HK-2 (cell line): ENCODE results near the gene VEGFA.

Source experiments
- DNase-seq: peaks from one replicate; pipeline ENCODE4 v3.0.0-alpha.2; 2018; ENCODE audit not compliant: unreplicated experiment

The VEGFA gene

DNA sequence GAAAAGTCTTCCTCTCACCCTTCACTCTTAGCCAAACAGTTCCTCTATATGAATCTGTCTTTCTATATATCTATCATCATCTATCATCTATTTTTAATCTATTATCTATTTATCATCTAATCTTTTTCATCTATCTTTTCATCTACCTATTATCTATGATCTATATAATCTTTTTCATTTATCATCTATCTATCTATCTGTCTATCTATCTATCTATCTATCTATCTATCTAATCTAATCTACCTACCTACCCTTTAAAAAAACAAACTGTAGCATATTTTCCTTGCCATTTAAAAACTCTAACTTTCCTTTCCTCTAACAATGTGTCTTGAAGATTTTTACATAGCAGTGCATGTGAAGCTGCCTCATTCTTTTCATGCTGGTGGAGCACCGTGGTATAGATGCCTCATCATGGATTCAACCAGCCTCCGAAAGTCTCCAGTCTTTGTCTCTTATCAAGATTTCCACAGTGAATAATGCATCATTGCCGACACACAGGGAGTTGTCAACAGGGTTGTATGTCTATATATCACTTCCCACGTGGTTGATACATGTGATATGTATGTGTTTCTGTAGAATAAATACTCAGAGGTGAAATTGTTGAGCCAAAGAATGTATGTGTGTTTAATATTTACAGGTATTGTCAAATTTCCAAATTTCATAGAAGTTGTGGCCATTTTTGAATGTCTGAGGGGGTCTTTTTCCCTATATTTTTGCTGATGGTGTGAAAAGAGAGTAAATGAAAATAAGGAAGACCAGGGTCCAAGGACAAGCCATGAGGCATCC, 51.3 kb downstream of the VEGFA start:
- DNase-seq = no peak

DNA sequence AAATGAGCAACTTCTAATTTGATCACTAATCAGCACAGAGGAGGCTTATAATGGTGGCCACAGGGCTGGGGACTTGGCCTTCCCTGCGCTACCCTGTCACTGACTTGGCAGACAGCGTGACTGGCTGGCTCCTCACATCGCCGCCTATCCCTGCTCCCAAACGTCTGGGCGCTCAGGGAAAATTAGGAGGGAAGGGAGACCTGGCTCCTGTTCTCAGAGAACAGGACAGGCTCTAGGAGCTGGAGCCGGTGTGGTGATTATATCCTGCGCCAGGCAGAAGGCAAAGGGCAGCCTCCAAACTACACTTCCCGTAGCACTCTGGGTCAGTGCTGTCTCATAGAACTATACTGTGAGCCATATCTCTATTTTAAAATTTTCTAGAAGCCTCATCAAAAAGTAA, 53.4 kb downstream of the VEGFA start:
- no peak for DNase-seq

DNA sequence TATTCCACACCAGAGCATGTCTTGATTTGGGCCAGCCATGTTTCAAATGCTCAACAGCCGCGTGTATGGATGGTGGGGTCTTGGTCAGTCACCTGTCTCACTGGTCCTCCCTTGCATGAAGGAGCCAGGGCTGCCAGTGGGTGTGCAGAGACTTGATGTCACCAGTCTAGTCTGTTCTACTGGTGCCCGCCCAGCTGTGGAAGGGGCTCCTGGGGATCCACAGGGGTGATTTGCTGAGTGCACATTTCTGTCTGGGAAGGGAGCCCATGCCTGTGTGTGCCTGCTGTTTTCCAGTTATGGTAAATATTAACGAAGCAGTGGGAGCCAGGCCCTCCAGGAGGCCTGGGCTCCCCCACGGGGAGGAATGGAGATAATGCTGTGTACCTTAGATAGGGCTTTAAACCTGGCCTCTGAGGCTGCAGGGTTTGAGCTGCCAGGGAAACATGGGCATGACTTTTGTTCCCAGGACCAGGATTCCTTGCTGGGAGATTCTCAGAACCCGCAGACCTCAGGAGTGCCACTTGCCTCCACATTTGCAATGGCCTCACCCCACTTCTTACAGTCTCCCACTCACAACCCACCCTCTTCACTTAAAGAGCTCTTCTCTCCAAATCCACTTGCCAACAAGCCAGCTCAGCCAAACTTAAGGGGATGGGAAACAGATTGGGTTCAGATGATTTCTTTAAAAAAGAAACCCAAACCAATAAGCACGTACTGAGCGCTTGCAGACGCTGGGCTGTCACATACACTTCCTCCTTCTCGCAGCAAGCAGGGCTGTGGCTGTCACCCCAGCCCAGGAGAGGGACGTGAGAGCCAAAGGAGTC, 54.1 kb downstream of the VEGFA start:
- no peak for DNase-seq

DNA sequence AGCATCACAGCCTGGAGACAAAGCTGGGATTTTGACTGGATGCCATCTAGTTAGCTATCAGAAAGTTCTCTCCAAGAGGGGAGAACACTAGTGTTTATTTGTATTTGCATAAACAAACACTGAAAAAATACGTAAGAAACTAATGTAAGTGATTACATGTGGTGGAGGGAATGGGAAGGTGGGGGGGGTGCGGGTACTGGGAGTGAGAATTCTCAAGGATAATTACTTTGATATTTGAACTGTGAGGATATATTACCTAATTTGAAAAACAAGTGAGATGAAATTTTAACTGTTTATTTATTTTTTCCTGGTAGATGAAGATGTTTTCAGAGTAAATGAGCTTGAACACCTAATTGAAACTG, 54.7 kb downstream of the VEGFA start:
- no peak for DNase-seq

DNA sequence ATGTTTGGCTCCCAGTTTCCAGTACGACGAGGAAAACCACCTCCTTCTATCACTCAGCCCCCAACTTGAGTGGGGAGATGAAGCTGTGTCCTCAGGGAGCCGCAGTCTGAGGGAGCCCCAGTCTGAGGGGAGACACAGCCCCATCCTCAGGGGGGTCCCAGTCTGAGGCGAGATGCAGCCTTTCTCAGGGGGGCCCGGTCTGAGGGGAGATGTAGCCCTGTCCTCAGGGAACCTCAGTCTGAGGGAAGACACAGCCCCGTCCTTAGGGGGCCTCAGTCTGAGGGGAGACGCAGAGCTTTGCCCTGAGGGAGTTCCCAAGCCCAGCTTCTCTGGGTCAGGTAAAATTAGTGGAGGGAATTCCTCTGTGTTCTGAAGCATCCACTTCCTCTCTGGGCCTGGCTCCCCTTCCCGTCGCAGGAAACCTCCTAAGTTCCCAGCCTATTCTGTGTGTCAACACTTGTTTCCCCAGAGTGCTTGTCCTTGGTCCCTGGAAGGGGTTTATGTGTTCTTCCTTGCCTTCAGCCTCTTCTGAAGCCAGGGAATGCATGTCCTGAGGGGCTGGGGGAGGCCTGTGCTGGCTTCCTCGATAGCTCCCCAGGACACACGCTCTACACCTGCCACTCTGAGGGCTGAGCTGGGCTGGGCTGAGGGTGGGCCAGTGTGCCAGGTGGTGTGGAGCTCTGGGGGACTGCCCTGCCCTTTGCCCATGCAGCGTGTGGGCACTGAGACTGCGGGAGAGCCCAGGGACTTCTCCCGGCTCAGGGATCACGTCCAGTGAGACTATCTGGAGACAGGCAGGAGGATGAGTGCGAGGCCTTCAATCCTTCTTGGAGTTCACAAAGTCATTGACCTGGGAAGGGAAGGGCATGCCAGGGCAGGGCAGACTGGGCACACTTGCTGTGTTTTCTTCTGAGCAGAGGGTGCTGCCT, 55.4 kb downstream of the VEGFA start:
- DNase-seq = no peak

DNA sequence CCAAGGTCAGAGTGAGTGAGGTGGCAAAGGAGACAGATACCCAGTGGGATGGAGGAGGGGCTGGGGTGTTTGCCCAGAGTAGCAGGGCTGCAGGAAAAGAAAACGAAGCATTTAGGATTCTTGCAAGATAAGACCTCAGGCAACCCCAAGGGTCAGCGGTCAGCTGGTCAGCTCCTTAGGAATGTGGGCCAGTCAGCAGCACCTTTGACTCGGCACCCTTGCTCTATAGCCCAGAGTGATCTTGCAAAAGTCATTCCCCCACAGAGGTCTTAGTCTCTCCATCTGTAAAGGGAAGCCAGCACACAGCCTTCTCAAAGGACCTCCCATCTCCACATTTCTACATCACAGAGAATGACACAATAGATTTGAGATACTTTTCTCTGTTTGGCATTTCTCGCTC, 56.7 kb downstream of the VEGFA start:
- DNase-seq = no peak

DNA sequence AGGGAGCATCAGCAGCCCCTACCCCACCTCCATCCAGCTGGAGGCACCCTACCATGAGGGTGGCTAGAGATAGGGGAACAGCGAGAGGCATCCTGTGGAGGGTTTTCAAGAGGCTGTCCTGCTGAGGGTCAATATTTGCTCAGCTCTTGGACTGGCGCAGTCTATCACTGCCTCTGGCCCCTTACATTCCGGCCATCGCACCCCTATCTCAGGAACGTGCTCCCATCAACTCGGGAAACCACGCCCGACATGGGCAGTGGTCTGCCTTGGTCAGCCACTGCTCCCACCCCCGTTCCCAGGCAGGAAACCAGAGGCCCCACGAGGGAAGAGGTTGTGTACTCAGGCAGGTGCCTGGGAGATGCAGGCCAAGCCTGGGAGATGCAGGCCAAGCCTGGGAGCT, 57.9 kb downstream of the VEGFA start:
- DNase-seq = no peak

DNA sequence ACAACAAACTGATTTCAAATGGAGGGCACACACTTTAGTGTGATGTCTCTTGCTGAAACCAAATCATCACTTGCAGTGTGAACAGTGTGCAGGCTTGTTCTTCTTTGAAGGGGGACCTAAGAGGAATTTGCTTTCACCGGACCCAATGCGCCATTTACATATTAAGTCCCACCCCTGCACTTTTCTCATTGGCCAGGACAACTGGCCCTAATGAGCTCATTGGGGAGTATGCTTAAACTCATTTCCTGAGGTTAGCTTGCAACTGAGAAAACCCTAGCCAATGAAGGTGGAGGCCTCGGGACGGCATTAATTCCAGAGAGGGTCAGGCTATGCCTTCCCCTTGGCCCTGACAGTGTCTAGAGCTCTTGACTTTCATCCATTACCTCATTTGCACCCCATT, 58.7 kb downstream of the VEGFA start:
- DNase-seq = no peak

DNA sequence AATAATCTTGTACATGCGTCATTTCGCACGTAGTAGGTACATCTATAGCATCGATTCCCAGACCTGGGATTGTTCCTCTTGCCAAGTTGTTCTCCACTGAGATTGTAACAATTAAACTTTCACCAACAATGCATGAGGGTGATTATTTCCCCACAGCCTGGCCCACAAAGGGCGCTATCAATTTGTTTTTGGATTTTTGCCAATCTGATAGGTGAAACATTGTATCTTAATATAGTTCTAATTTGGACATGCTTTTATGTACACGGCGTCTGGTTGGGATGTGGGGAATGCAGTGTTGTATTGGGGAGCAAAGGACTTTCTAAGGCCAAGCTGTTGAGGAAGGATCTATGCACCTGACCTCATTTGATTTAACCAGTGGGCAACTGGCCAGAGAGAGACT, 59.5 kb downstream of the VEGFA start:
- DNase-seq = no peak

DNA sequence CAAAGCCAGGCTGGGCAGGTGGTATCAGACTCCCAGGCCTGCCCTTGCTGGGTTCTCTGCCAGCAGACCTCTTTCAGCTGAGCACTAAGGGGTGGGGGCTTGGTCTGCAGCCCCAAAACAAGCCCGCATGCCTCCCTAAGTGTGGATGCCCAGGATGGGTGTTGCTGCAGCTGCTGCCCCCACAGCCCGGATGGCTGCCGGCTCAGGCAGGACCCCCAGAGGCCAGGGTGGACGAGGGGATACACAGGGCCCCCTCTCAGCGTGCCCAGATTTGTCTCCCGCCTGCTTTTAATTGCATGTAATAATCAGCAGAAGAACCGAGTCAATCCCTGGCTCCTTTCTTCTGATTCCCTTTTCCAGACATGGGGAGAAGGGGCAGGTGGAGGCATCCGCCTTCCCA, 60.8 kb downstream of the VEGFA start:
- no peak for DNase-seq

DNA sequence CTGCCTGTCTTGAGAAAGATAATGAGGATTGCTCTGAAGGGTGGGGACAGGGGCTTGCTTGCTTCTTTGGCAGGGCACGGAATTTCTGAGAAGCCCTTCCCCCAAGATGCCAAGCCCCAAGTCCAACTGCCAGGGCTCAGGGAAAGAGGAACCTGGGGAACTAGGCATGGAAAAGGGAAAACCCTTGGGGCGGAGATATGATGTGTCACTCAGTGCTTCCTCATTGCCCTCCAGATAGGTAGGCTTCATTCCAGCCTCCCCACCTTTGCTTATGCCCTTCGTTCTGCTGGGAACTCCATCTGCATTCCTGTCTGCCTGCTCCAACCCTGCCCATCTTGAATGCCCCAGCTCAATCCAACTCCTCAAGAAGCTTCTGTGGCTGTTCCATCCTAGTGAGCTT, 61.2 kb downstream of the VEGFA start:
- no peak for DNase-seq

DNA sequence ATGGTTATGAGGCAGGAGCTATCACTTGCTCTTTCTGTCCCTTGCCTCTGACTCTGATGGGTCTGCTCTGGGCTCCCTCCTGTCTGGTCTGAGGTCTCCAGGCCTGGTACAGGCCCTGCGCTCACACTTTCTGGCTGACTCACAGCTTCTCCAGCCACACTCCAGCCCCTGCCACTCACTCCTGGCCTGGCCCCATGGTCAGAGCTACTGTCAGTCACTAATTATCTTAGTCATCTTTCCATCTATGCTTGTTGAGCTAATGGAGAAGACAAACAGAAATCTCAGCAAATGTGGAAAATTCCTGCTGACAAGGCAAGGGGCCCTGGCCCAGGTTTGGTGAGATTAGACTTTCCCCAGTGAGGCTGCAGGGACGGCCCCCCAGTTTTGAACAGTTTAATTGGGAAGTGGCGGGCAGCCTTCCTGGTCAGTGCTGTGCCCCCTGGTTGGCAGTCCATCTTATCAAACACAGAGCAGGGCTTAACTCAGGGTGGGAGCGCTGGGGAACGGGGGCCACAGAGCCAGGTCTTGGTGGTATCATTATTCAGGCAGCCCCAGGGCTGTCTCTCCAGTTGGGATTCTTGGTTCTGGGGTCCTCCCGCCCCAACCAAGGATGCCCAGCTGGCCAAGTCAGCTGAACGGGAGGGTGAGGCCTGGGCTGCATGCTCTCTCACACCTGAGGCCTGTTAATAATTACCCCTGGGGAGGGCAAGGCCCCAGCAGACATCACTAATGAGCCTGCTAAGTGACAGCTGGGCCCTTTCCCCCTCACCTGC, 63.4 kb downstream of the VEGFA start:
- DNase-seq = no peak

DNA sequence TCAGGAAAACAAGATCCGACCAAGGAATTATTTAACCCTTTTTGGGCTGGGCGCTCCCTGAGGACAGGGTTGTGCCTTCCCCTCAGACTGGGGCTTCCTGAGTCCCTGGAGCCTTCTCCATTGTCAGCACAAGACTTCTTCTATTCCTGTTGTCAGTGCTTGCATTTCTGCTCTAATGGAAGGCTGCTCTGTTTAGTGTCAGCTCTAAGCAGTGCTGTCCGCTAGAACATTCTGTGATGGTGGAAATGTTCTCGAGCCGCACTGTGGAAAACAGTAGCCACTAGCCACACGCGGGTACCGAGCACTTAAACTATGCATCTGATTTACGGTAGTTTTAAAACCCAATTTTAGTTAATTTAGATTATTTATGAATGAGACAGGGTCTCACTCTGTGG, 64.0 kb downstream of the VEGFA start:
- no peak for DNase-seq

DNA sequence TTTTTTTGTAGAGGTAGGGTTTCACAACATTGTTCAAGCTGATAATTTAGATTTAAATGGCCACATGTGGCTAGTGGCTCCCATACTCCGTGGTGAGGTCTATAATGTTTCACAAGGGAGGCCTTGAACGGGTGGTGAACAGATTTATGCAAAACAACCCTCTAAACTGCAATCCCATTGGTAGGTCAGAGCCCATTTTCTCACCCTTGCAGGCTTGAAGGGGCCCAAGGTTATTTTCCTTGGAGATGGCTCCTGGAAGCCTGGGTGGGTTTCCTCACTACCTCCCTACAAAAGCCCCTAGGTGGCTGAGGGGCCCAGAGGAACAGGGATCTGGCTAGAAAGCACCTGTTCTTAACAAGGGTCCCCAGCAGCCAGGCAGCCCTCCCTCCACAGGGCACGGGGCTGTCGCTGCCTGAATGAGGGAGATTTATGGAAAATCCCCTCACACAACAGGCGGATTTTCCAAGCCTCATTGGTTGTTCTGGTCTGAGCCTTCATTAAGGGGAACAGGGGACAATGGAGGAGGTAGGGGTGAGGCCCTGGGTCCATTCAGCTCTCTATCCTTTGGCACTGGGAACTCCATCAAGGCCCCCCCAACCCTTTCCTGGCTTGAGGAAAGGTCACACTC, 64.6 kb downstream of the VEGFA start:
- no peak for DNase-seq

DNA sequence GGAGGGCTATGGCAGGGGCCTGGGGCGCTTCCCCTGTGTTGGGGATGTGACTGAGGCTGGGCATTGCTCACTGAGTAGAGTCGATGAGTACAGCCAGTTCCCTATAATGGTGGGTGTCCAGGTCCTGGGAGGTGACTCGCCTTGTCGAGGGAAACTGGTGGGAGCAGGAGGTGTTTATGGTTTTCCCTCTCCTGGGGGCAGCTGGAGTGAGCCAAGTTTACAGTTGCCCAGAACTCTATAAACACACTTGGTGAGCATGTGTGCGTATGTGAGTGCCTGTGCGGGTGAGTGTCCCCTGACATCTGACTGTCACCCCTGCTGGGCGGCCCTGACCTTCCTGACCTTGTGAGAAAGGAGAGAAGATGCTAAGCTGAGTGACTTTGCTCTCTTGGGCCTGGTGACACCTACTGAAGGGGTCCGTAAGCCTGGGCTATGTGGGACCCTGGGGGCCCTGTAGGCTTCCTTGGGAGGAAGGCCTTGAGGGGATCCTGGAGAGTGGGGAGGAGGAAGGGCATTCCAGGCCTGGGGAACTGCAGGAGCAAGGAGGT, 65.9 kb downstream of the VEGFA start:
- no peak for DNase-seq
